NCI-H69 (cell line): Measurements from ENCODE around the gene VIPR2.

ENCODE experiments used
- DNase-seq: peaks from one replicate; lab custom pipeline; 2025; lab: John Stamatoyannopoulos, UW

VIPR2 gene

DNA sequence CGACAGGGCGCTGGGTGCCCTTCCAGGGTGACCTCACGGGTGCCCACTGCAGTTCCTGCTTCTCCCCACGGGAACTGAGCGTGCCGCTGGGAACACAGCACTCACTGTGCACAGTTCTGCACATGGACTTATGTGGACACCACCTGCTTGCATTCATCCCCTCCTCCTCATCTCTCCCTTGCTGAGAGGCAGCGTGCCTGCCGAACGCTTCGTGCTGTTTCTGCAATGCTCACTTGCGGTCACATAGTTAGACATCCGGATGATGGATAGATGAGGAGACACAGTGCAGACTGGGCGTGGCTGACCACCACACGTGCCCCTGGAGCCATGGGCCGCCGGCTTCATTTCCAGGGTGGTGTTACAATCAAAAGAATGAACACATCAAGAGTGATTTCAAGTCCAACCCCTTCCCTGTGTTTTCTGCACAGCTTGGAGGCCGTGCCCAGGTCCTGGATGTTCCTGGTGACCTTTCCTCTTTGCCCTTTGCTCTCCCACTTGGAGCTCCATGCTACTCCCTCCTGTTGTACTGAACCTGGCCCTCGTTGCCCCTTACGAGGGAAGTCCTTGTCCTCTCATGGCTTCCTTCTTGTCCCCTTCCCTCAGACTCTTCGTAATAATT lies 119.4 kb downstream of the VIPR2 start:
- no peak for DNase-seq

DNA sequence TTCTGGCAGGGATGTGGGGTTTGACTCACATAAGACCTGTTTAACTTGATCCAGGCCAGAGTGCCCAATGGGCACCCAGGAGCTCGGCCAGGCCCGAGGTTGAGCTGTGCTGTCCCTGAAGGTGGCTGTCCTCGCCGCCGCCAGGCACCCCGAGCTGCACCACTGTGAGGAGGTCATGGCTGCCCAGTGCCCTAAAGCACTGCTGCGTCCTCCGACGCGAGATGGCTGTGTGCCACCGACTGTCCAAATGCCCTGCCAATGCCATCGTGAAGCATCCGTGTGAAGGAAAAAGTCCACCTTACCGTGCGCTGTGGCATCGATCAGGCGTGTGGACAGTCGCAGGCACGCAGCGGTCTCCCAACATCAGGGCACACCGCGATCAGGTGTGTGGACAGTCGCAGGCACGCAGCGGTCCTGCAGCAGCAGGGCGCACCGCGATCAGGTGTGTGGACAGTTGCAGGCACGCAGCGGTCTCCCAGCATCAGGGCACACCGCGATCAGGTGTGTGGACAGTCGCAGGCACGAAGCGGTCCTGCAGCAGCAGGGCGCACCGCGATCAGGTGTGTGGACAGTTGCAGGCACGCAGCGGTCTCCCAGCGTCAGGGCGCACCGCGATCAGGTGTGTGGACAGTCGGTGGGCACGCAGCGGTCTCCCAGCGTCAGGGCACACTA lies 120.3 kb downstream of the VIPR2 start:
- no peak for DNase-seq

DNA sequence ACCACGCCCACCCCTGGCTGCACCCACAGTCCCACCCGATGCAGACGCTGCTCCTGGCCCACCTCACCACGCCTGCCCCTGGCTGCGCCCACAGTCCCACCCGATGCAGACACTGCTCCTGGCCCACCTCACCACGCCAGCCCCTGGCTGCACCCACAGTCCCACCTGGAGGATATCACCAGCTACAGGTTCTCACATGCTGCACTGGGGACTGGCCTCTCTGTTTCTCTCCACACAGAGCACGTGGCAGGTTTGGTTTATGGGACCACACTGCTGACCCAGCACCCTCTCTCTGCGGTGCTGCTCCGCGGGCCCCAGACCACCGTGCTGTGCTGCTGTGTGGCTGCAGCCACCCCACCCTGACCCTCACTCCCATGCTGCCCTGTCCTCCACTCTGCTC lies 120.9 kb downstream of the VIPR2 start:
- DNase-seq: no peak

DNA sequence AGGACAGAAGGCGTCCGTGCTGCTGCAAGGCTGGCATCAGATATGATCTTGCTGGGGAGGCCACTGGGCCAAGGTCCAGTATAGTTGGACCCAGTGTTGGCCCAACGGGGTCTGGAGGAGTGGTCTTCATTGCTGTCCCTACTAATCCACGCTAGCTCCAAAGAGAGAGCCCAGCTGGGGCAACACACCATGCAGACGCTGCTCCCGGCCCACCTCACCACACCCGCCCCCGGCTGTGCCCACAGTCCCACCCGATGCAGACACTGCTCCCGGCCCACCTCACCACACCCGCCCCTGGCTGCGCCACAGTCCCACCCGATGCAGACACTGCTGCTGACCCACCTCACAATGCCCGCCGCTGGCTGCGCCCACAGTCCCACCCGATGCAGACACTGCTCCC lies 121.5 kb downstream of the VIPR2 start:
- no peak for DNase-seq

DNA sequence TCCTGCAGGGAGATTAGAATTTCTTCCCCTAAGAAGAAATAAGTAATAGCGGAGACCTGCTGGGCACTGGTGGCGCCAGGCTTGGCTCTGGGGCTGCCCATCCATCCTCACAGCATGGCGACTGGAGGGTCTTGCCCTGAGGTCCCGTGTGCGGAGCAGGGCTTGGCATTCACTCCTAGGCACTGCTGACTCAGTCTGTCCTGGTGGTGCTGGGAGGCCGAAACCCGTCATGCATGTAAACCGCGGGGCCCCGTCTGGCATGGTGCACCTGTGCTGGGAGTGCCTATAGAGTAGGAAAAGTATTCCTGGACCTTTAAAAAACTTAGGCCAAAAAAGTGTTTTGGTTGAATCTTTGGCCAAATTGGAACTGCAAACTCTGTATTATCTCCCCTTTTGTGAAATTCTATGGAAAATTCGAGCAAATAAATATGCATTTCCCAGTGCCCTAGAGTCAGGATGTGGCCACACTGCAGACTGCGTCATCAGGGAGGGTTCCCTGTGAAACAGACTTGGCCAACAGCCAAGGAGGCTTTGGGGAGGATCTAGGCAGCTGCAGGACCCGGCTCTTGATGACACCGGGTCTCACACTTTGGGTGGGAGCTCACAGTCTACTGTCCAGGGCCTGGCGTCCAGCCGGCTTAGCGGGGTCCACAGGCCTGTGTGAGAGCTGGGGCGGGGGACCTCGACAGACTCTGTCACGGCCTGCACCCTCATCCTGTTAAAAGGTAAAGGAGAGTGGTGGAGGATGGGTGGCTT lies 122.3 kb downstream of the VIPR2 start:
- DNase-seq: peak; percentile 6

DNA sequence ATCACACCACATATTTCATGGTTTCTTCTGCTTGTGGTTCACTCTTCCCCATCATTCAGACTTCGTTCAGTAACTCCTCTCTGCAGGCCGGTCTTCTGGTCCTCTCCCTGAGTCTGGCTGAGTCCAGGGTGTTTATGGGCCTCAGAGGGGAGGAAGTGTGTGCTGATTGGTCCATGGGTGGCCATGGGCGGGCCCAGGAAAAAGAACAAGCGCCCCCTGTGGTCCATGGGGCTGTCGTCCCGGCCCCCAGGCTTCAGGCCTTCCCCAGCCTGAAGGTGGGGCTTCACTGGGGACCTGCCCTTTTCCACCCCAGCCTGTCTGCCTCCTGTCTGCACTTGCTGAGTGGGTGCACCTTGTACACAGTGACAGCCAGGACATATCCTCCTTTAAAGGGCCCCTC lies 123.7 kb downstream of the VIPR2 start:
- no peak for DNase-seq

DNA sequence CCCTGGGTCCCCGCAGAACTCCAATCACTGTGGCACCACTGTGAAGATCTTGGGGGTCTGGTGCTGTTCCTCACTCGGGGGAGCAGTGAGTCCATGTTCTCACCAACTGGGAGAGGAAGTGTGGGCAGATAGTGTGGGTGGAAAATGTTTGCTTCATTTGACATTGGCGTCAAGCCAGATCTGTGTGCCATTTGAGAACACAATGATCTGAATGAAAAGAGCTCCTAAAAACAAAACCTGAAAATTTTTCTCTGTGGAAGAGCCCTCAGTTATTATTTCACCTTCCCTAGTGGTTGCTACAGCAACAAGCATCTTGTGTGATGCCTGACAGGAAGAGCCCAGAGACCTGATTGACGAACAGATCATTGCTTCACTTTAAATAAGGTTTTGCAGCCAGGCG lies 125.6 kb downstream of the VIPR2 start:
- peak; percentile 24 for DNase-seq

DNA sequence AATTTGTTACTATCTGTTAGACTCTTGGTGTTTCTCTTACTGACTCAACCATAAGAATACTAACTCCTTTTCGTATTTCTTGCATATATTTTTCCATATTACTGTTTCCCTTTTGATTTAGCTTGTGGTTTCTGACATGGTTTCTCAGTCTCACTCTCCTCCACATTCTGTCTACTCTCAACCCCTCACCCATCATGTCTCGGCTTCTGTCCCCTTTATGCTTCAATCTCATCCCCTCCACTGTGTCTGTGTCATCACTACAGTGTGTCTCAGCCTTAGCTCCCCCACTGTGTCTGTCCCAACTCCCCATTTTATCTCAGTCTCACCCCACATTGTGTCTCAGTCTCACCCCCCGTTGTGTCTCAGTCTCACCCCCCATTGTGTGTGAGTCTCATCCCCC lies 126.9 kb downstream of the VIPR2 start:
- no peak for DNase-seq

DNA sequence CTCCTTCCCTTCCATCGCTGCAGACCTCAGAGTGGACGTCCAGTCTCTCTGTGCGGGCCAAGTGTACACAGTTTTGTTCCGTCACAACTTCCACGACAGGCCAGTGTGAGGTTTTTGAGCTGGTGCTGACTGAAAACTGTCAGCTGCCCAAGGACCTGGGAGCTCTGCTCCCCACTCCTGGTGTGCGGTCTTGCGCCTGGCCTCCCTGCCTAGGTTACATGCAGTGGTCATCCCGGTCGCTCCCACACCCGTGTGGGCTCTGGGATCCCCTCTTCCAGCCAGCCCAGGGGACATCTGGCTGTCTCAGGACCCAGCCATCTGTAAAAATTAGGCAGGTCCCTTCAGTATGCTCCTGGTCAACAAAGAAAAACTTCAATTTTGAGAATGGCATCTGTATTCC lies 127.5 kb downstream of the VIPR2 start:
- no peak for DNase-seq

DNA sequence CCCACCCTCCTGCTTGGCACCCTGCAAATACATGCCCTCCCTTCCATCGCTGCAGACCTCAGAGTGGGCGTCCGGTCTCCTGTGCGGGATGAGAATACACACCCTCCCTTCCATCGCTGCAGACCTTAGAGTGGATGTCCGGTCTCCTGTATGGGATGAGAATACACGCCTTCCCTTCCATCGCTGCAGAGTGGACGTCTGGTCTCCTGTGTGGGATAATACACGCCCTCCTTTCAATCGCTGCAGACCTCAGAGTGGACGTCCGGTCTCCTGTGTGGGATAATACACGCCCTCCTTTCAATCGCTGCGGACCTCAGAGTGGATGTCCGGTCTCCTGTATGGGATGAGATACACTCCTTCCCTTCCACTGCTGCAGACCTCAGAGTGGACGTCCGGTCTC lies 128.1 kb downstream of the VIPR2 start:
- DNase-seq: no peak

DNA sequence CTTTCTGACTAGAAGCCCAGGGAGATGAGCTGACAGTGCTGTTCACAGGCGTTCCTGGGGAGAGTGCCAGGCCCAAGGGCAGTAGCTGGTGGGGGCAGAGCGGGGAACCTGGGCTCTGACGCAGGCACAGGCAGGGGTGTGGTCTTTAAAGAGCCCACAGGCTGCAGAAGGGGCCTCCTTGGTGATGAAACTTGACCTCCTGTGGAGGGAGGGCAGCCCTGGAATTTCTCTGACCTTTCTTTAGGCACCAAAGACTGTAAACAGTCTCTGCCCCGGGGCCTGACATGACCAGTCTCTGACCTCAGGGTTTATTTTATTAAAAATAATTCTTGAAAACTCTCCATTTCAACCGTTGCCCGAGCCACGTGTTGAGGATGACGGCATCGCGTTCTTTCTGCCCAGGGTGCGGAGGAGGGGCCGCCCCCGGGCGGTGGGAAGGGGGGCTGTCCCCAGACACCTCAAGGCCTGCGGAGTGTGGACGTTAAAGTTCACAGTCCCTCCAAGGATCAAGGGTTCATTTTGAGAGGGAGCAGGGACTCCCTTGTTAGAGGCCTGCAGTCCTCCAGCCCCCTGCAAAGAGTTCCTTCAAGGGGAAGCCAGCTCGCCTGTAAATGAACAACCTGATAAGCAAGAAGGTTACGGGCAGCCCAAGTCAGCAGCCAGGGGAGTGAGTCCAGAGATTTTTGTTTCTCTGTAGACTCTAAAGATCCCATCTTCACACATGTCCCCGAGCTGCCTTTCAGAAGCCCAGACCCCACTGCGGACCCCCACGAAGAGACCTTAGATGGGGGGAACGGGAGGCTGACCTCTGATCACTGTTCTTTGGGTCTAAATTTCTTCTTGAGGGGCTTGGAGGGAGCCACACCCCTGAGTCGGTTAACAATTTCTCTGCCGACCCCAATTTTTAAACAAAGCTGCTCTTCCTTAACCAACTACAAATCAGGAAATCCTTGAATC lies 128.9 kb downstream of the VIPR2 start:
- DNase-seq: no peak

DNA sequence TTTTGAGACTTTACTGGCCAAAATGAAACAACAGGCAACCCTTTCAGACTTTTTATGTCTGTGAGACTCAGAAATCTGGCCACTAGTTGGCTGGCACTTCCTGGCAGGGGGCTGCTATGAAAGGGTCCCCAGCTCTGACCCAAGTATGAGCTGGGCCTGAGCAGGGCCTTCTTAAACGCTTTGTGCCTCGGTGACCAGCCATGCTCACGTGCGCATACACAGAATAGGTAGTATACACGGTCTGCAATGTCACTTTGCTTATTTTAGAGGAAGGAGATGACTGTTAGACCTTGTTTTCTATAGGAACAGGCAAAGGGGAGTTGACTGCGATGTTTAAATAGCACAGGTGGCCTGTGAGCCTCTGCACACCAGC lies 129.6 kb downstream of the VIPR2 start:
- DNase-seq: no peak

DNA sequence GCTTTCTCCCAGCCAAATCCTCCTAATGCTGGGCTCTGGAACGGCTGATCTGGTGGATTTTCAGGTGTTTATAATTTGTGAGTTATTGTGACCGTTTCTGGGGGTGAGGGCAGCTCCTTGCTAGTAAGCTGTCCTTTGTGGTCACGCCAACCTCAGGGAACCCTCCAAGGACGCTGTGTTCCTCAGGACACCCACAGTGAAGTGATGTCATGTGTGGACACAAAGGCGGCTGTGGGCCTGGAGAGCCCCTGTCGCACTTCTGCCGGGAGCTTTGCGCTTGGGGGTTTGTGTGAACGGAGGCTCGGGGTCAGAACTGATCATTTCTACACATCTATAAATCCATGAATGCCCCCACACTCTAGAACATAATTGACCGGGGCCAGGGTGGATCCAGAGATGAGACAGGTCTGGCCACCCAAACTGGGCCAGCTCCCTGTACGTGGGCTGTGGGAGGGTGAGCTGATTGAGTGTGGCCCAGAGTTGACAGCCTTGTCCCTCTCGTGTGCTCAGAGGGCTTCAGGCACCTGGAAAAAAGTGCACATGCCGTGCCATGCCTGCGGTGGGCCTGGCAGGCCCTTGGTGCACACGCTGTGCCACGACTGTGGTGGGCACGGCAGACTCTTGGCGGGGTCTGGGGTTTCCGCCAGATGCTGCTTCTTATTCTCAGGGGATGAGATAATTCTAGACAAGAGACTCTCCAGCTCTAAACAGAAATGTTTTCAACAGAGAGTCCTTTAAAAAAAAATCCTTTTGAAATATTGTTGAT lies 130.2 kb downstream of the VIPR2 start:
- DNase-seq: no peak

DNA sequence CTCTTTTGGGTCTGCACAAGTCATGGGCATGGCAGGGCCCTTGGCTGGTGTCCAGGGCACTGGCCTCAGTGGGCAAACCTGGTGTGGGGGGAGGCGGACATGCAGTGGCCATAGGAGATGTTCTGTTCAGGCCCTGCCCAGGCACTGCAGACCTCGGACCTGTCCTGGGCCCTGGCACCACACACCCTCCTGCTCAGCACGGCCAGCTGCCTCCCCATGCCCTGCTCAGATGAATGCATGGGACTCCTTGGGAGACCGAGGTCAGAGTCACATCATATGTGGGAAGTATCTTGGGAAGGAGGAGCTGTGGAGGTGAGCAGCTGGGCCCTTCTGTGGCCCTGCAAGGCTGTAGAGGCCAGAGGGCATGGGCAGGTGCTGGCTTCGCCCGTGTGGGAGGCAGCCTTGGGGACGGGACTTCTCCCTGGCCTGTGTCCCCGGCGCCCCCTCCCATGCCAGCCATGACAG lies 130.8 kb downstream of the VIPR2 start:
- DNase-seq: no peak

DNA sequence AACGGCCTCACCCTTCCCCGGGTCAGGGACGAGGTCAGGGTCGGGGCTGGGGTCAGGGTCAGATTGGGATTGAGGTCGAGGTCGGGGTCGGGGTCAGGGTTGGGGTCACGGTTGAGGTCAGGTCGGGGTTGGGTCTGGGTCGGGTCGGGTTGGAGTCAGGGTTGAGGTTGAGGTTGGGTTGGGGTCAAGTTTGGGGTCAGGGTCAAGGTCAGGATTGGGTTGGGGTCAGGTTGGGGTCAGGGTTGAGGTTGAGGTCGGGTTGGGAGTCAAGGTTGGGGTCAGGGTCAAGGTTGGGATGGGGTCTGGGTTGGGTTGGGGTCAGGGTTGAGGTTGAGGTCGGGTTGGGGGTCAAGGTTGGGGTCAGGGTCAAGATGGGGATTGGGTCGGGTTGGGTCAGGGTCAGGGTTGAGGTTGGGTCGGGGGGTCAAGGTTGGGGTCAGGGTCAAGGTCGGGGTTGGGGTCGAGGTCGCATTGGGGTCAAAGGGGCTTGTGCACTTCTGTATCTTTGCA lies 131.4 kb downstream of the VIPR2 start:
- no peak for DNase-seq

DNA sequence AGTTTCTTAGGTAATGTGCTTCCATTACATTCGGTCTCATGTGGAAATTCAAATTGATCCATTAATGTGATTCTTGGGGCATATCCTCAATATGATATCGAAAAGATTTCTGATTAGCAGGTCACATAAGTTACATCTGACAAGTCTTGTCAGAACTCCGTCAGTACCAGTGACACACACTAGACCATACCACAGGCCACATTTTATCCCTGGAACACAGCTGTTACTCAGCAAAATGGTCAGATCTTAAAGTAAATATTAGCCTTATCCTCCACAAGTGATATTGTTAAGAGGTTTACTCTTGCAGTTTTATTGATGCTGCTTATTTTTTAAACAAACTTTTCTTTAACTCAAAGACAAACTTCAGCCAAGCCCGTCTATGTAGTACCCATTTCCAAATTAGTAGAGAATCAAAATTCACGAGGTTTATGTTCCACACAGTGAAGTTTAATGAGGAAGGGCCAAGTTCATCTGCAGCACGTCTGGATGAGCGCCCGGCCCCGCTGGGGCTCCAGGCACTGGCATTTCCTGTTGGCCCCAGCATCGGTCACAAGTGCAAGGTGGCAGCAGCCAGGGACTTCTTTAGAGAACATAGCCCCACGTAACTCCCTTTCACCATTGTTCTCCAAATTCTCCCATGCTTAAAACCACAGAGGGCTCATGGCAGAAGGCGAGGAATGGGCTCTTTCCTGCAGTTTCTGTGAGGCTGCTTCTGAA lies 132.2 kb downstream of the VIPR2 start:
- peak; percentile 24 for DNase-seq

DNA sequence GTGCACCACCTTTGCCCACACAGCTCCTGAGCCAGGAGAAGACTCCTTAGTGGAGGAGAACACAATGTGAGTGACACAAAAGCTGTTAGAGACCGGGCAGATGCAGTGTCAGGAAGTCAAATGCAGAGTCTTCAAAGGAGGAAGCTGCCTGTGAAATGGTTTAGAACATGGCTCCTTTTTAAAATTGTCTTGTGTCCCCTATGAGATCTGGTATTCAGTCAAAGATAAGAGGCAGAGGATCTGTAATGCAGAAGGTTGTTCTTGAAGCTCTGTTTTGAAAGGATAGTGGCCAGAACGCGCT lies 133.0 kb downstream of the VIPR2 start:
- DNase-seq: no peak

DNA sequence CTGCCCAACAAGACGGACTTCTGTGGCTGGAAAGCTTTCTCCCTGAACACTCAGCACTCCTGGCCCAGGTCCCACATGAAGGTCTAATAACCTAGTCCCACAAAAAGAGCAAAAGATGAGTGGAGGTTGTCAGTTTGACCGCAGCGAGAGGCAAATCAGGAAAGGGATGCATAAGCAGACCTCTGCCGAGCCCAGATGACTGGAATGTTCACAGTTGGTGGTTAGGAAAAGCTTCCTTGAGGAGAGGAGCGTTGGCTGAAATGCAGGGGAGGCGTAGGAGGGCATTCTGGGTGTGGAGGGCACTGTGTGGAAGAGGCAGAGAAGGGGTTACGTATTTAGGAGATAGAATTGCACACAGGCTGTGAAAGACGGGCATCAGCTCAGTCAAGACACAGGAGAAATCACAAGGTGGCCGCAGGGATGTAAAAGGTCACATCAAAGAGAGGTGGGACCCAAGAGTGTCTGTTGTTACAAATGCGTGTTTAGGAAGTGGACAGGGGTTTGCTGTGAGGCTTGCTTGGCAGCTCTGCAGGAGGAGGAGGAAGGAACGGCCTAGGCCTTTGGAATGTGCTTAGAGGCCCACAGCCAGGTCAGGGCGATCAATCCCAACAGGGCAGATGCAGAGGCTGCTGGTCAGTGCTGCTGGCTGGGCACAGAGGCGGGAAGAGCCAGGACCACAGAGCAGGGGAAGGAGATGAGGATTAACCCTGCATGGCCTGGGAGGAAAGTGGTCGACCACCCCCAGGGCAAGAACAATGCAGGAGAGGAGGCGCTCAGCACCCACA lies 133.5 kb downstream of the VIPR2 start:
- no peak for DNase-seq

DNA sequence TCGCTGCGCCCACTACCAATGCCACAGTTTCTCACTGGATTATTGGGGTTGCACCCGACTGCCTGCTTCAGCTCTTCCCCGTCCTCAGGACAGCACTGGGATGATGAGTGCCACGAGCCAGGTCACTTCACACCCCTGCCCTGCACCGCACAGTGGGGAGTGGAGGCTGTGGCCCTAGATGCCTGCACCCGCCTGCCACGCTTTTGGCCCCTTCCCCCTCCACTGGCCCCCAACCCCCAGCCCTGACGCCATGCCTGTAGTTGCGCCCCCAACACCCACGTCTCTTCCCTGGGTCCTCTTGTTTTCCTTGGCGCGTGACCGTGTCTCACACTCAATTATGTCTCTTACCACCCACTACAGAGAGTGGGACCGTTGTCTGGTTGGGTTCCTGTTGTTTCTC lies 134.3 kb downstream of the VIPR2 start:
- no peak for DNase-seq

DNA sequence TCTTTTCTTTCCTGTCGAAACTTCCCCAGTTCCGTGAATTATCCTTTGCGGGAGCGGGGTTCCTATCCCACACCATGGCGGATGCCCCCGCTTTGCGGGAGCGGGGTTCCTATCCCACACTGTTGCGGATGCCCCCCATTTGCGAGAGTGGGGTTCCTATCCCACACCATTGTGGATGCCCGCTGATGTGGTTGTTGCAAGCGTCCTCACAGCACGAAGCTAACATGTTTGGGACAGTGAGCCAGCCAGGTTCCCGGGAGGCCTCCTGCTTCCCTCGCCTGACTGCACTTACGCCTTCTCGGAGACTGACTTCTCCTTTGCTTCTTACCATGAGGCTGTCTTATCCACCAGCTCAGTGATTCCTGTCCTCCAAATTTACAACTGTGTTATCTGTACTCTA lies 134.7 kb downstream of the VIPR2 start:
- DNase-seq: no peak
